Ovary (tissue), 3 donors: ENCODE measurements around the gene ITGAE.

Source experiments
- CTCF ChIP-seq, 3 donors: fragments of 450-650 bp in 2 of 3; fragments of 200-600 bp in 1 of 3; IDR thresholded peaks; one replicate each; pipeline versions ENCODE4 v1.5.1 to v1.8.0; 2016 to 2022; ENCODE audit warnings: antibody characterized with exemption in 3 of 3, mild to moderate bottlenecking in 1 of 3
- POLR2A ChIP-seq: fragments of 450-650 bp; IDR thresholded peaks from one replicate; pipeline ENCODE4 v1.6.1; 2017; ENCODE audit warnings: antibody characterized with exemption, mild to moderate bottlenecking, moderate library complexity
- donor health status: DM: no; HTN: no; CAD: no.

- no peak for TF ChIP-seq POLR2A
- TF ChIP-seq CTCF (IDR thresholded peaks at IDR 0.05): no peak
Measured at GRCh38 chr17:3846437-3847164, 45.6 kb upstream of the ITGAE start.
